K562 (cell line): ENCODE measurements around the gene CDC42SE2.

Experiments used
- MYC ChIP-seq, 2 experiments: fragments of 250-450 bp in 1 of 2; sonication (Bioruptor Pico) in 1 of 2; IDR thresholded peaks; 2 replicates each; pipeline versions ENCODE4 v1.5.1 to v1.6.1; 2012 to 2021; ENCODE audit warnings: low read depth in 2 of 2, borderline replicate concordance in 1 of 2, improper control_type of control experiment in 1 of 2, low read length in 1 of 2, mild to moderate bottlenecking in 1 of 2, moderate library complexity in 1 of 2
- NFXL1 ChIP-seq: fragments of 450-650 bp; formaldehyde crosslinking; IDR thresholded peaks from 2 replicates; pipeline ENCODE4 v1.4.0; 2021; ENCODE audit warnings: mild to moderate bottlenecking
- POLR2A ChIP-seq: fragments of 450-650 bp; conservative IDR thresholded peaks from 2 replicates; pipeline ENCODE4 v1.6.1; 2016
- RAD21 ChIP-seq, 2 experiments: fragments of 250-450 bp in 1 of 2; fragments of 450-650 bp in 1 of 2; sonication (Bioruptor Pico) in 1 of 2; formaldehyde crosslinking in 1 of 2; IDR thresholded peaks in 1 of 2; conservative IDR thresholded peaks in 1 of 2; 2 replicates each; pipeline versions ENCODE4 v1.4.0 to v1.8.0; 2020 to 2022; ENCODE audit warnings: mild to moderate bottlenecking in 2 of 2, moderate library complexity in 1 of 2
- ZNF121 ChIP-seq: sonication (generic); formaldehyde crosslinking; conservative IDR thresholded peaks from 2 replicates; pipeline ENCODE4 v1.8.0; 2022; ENCODE audit warnings: missing genetic modification reagents
- TF ChIP-seq, protein P1 (sequence below), 2 experiments: fragments of 200-800 bp in 1 of 2; sonication (Bioruptor generic) in 1 of 2; sonication (generic) in 1 of 2; formaldehyde crosslinking in 1 of 2; IDR thresholded peaks in 1 of 2; conservative IDR thresholded peaks in 1 of 2; 2 replicates each; pipeline versions ENCODE4 v1.5.0 to v1.6.1; 2016 to 2020; ENCODE audit warnings: missing compliant biosample characterization in 1 of 2, missing genetic modification characterization in 1 of 2, missing genetic modification reagents in 1 of 2
- TF ChIP-seq, protein P2 (sequence below): fragments of 450-650 bp; IDR thresholded peaks from 2 replicates; pipeline ENCODE4 v1.6.1; 2018; ENCODE audit warnings: mild to moderate bottlenecking, low read depth; ENCODE audit not compliant: partially characterized antibody
- TF ChIP-seq, protein P3 (sequence below), 3 experiments: IDR thresholded peaks in 2 of 3; conservative IDR thresholded peaks in 1 of 3; 2 replicates each; pipeline ENCODE4 v1.5.1; 2011 to 2012; ENCODE audit warnings: low read length in 3 of 3, mild to moderate bottlenecking in 3 of 3, control low read depth in 2 of 3, improper control_type of control experiment in 1 of 3, inconsistent platforms in 1 of 3, low read depth in 1 of 3, mixed read lengths in 1 of 3, moderate library complexity in 1 of 3; ENCODE audit not compliant: insufficient read depth in 2 of 3
- TF ChIP-seq, protein P4 (sequence below): sonication (generic); formaldehyde crosslinking; IDR thresholded peaks from 2 replicates; pipeline ENCODE4 v1.9.0; 2022; ENCODE audit warnings: mild to moderate bottlenecking, missing genetic modification reagents

DNA sequence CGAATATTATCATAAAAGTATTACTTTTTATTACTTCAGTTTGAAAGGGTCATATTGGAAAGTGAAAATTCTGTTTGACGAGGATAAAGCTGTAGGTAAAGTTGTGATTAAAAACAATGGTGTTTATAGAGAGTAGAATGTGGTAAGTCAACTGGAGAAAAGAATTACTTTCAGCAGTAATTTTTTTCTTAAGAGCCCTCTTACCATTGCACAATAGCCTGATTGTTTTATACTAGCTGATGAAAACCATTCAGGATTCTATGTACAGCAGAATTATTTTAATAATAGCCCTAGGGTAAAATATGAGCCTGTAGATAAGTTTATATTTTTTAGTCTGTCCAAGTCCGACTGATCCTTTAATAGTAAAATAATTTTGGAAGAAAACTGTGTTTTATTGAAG is 16.6 kb downstream of the CDC42SE2 start:
- TF ChIP-seq RAD21 (CRISPR knock-in tag; conservative IDR thresholded peaks at IDR 0.05 in 1 of 2, IDR thresholded peaks at IDR 0.05 in 1 of 2) (no peak), ZNF121 (CRISPR knock-in tag) (no peak), MYC (IDR thresholded peaks at IDR 0.05; ENCODE audit: low read depth, low read length) (no peak), MYC (CRISPR knock-in tag; IDR thresholded peaks at IDR 0.05; ENCODE audit: borderline replicate concordance, low read depth) (no peak), POLR2A (no peak), NFXL1 (CRISPR knock-in tag) (no peak)
- TF ChIP-seq, protein P1, sequence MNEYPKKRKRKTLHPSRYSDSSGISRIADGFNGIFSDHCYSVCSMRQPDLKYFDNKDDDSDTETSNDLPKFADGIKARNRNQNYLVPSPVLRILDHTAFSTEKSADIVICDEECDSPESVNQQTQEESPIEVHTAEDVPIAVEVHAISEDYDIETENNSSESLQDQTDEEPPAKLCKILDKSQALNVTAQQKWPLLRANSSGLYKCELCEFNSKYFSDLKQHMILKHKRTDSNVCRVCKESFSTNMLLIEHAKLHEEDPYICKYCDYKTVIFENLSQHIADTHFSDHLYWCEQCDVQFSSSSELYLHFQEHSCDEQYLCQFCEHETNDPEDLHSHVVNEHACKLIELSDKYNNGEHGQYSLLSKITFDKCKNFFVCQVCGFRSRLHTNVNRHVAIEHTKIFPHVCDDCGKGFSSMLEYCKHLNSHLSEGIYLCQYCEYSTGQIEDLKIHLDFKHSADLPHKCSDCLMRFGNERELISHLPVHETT (CRISPR knock-in tag; conservative IDR thresholded peaks at IDR 0.05 in 1 of 2, IDR thresholded peaks at IDR 0.05 in 1 of 2) = no peak
- TF ChIP-seq, protein P2, sequence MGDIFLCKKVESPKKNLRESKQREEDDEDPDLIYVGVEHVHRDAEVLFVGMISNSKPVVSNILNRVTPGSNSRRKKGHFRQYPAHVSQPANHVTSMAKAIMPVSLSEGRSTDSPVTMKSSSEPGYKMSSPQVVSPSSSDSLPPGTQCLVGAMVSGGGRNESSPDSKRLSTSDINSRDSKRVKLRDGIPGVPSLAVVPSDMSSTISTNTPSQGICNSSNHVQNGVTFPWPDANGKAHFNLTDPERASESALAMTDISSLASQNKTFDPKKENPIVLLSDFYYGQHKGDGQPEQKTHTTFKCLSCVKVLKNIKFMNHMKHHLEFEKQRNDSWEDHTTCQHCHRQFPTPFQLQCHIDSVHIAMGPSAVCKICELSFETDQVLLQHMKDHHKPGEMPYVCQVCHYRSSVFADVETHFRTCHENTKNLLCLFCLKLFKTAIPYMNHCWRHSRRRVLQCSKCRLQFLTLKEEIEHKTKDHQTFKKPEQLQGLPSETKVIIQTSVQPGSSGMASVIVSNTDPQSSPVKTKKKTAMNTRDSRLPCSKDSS = no peak
- TF ChIP-seq, protein P3, sequence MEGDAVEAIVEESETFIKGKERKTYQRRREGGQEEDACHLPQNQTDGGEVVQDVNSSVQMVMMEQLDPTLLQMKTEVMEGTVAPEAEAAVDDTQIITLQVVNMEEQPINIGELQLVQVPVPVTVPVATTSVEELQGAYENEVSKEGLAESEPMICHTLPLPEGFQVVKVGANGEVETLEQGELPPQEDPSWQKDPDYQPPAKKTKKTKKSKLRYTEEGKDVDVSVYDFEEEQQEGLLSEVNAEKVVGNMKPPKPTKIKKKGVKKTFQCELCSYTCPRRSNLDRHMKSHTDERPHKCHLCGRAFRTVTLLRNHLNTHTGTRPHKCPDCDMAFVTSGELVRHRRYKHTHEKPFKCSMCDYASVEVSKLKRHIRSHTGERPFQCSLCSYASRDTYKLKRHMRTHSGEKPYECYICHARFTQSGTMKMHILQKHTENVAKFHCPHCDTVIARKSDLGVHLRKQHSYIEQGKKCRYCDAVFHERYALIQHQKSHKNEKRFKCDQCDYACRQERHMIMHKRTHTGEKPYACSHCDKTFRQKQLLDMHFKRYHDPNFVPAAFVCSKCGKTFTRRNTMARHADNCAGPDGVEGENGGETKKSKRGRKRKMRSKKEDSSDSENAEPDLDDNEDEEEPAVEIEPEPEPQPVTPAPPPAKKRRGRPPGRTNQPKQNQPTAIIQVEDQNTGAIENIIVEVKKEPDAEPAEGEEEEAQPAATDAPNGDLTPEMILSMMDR (IDR thresholded peaks at IDR 0.05 in 2 of 3, conservative IDR thresholded peaks at IDR 0.05 in 1 of 3; ENCODE audit: insufficient read depth in 2 of 3, low read depth in 1 of 3, low read length in 3 of 3) = no peak
- TF ChIP-seq, protein P4, sequence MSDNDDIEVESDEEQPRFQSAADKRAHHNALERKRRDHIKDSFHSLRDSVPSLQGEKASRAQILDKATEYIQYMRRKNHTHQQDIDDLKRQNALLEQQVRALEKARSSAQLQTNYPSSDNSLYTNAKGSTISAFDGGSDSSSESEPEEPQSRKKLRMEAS = no peak
